Osteocyte (in vitro differentiated cells): ENCODE data around the gene MFF. TPM values are rescaled to one million over a fixed set of nuclear protein-coding genes. Genes with fewer than 3 reads are reported as not detected.
A peak's percentile ranks its signal among the peaks of the same experiment; 100 is the strongest.

Experiments used
- DNase-seq: peaks from one replicate; pipeline ENCODE4 v3.0.0; 2021; ENCODE audit warnings: mixed read lengths; ENCODE audit not compliant: unreplicated experiment; ENCODE audit errors: extremely low spot score
- H3K27ac Mint-ChIP-seq: one replicate; pipeline ENCODE4 v1.8.0; 2021; ENCODE audit warnings: mild to moderate bottlenecking, mixed read lengths; ENCODE audit not compliant: unreplicated experiment
- H3K27me3 Mint-ChIP-seq: one replicate; pipeline ENCODE4 v1.8.0; 2021; ENCODE audit warnings: mixed read lengths; ENCODE audit not compliant: unreplicated experiment
- H3K36me3 Mint-ChIP-seq: one replicate; pipeline ENCODE4 v1.8.0; 2021; ENCODE audit warnings: mixed read lengths; ENCODE audit not compliant: unreplicated experiment
- H3K4me1 Mint-ChIP-seq: one replicate; pipeline ENCODE4 v1.8.0; 2021; ENCODE audit warnings: mixed read lengths; ENCODE audit not compliant: unreplicated experiment
- H3K4me3 Mint-ChIP-seq: one replicate; pipeline ENCODE4 v1.8.0; 2021; ENCODE audit warnings: mild to moderate bottlenecking, moderate library complexity, mixed read lengths; ENCODE audit not compliant: unreplicated experiment
- H3K9me3 Mint-ChIP-seq: one replicate; pipeline ENCODE4 v1.8.0; 2021; ENCODE audit warnings: mixed read lengths; ENCODE audit not compliant: unreplicated experiment
- CTCF ChIP-seq: fragments of 200-600 bp; sonication (generic); IDR thresholded peaks from 2 replicates; pipeline ENCODE4 v1.5.0; 2021; ENCODE audit warnings: antibody characterized with exemption, mild to moderate bottlenecking, moderate library complexity
- total RNA-seq: library from RNA; stranded (reverse); gene quantifications from 2 replicates; pipeline ENCODE4 v1.2.1, GENCODE V29; 2021

MFF gene
- total RNA-seq, 1 donor from 2014 or later, result 83.4 TPM

- Mint-ChIP-seq H3K36me3 (no peaks in the 10 kb centered on the region), H3K27me3 (peaks cover 7% of the 10 kb centered on the region), H3K4me3 (no peak overlapping the region), H3K27ac (no peak overlapping the region), H3K9me3 (no peaks in the 10 kb centered on the region), H3K4me1 (peaks cover 18% of the 10 kb centered on the region)
- no peak for DNase-seq
- no peak for TF ChIP-seq CTCF
These were observed 79.7 kb downstream of the MFF start for GRCh38 chr2:227404585-227405271.

- peak overlapping the region; percentile 6 for H3K4me3 Mint-ChIP-seq
- DNase-seq, result peak; percentile 87
- peaks cover 5% of the 10 kb centered on the region for H3K27me3 Mint-ChIP-seq
- peak overlapping the region; percentile 86 for H3K27ac Mint-ChIP-seq
- peak; percentile 88 for TF ChIP-seq CTCF
- H3K9me3 Mint-ChIP-seq, result no peaks in the 10 kb centered on the region
- peaks cover 19% of the 10 kb centered on the region for H3K4me1 Mint-ChIP-seq
- no peaks in the 10 kb centered on the region for H3K36me3 Mint-ChIP-seq
These were observed 81.4 kb downstream of the MFF start for GRCh38 chr2:227406177-227407031.

Other genes with a start within 250 kb of the MFF start
- 1.3 and 2.0 TPM in 2 replicates for gene COL4A4, start 161.0 kb upstream of the MFF start, total RNA-seq
- 0.32 and 0.57 TPM in 2 replicates for gene COL4A3, start 160.6 kb upstream of the MFF start, total RNA-seq
- not detected in 2 replicates for gene TM4SF20, start 54.1 kb downstream of the MFF start, total RNA-seq
- gene SCYGR1, start 62.7 kb downstream of the MFF start, total RNA-seq, result not detected in 2 replicates
- gene AGFG1, start 146.9 kb downstream of the MFF start, total RNA-seq, result 51.2 and 55.1 TPM in 2 replicates